ENCODE results near the gene OR2A5. TPM values are rescaled to one million over a fixed set of nuclear protein-coding genes. Genes with fewer than 3 reads are reported as not detected.

OR2A5 gene
- total RNA-seq, 1 donor, result under 0.01 TPM

- H3K4me1 ChIP-seq (ENCODE audit: insufficient read depth, low read length), result no peaks in the 10 kb centered on the region
These were observed 15.0 kb downstream of the OR2A5 start for GRCh38 chr7:144063710-144064109.

DNA sequence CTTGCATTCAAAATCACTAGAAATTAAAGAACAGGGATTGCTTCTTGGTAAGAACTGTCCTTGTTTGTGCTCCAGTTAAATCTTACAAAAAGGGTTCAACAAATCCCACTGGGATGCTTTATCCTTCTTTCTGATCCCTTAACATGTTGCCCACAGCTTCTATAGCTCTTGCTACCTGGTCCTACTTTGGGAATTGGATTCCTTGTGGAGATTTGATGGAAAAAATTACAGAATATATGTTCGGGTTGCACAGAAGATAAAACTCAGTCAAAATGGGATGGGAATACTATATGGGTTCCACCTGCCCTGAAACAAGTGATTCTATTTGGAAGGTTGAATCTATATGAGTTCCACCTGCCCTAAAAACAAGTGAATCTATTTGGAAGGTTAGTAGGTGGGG, 20.8 kb downstream of the OR2A5 start, which contains the start of gene OR2A25:
Gene OR2A25 (plus strand): TSS at position 301 of the 400 bp plus-strand sequence. CDS start 4,409 bp downstream, outside the sequence.
- Histone ChIP-seq H3K9me3 (ENCODE audit: low read depth, low read length) (no peaks in the 10 kb centered on the region), H3K27me3 (ENCODE audit: insufficient read depth, low read length) (no peaks in the 10 kb centered on the region), H3K4me1 (ENCODE audit: insufficient read depth, low read length) (no peaks in the 10 kb centered on the region), H3K4me3 (ENCODE audit: low read length) (no peak within 1 kb of the TSS)

More at GRCh38 chr7:144063710-144064109, 15.0 kb downstream of the OR2A5 start:
- Histone ChIP-seq H3K4me3 (ENCODE audit: low read length) (no peak overlapping the region), H3K27me3 (ENCODE audit: insufficient read depth, low read length) (no peaks in the 10 kb centered on the region), H3K9me3 (ENCODE audit: low read depth, low read length) (no peaks in the 10 kb centered on the region)

DNA sequence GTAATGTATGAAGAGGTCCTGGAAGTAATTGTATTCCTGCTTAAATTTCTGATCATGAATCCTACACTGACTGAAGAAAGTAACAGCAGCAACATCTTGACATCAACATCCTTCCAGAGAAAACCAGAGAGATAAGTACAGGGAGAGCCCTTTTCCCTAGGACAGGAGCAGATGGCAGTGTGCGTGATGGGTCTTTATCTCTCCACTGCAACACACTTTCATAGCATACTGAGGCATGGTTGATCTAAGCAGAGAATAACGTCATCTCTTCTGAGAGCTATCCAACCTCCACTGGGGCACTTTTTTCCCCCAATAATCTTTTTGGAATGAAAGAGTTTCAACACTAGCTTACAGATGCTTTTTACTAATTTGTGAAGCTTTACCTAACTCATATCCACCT, 21.2 kb downstream of the OR2A5 start:
- H3K9me3 ChIP-seq (ENCODE audit: low read depth, low read length), result no peaks in the 10 kb centered on the region
- H3K4me1 ChIP-seq (ENCODE audit: insufficient read depth, low read length), result no peaks in the 10 kb centered on the region
- H3K27me3 ChIP-seq (ENCODE audit: insufficient read depth, low read length), result no peaks in the 10 kb centered on the region
- no peak overlapping the region for H3K4me3 ChIP-seq (ENCODE audit: low read length)

GRCh38 chr7:144074374-144074773, 25.6 kb downstream of the OR2A5 start:
- Histone ChIP-seq H3K4me3 (ENCODE audit: low read length) (no peak overlapping the region), H3K9me3 (ENCODE audit: low read depth, low read length) (no peaks in the 10 kb centered on the region), H3K4me1 (ENCODE audit: insufficient read depth, low read length) (no peaks in the 10 kb centered on the region), H3K27me3 (ENCODE audit: insufficient read depth, low read length) (no peaks in the 10 kb centered on the region)

- Histone ChIP-seq H3K9me3 (ENCODE audit: low read depth, low read length) (no peaks in the 10 kb centered on the region), H3K27me3 (ENCODE audit: insufficient read depth, low read length) (no peaks in the 10 kb centered on the region), H3K4me3 (ENCODE audit: low read length) (no peak within 1 kb of the TSS), H3K4me1 (ENCODE audit: insufficient read depth, low read length) (no peaks in the 10 kb centered on the region)
These were observed 37.2 kb downstream of the OR2A5 start, which contains the start of gene OR2A12 for GRCh38 chr7:144085978-144086377. Gene OR2A12, plus strand, starts transcription at chr7:144086278. Its CDS starts 8,830 bp downstream, at chr7:144095108.

GRCh38 chr7:144086730-144087129, 38.0 kb downstream of the OR2A5 start:
- Histone ChIP-seq H3K4me3 (ENCODE audit: low read length) (no peak overlapping the region), H3K9me3 (ENCODE audit: low read depth, low read length) (no peaks in the 10 kb centered on the region), H3K27me3 (ENCODE audit: insufficient read depth, low read length) (no peaks in the 10 kb centered on the region), H3K4me1 (ENCODE audit: insufficient read depth, low read length) (no peaks in the 10 kb centered on the region)

DNA sequence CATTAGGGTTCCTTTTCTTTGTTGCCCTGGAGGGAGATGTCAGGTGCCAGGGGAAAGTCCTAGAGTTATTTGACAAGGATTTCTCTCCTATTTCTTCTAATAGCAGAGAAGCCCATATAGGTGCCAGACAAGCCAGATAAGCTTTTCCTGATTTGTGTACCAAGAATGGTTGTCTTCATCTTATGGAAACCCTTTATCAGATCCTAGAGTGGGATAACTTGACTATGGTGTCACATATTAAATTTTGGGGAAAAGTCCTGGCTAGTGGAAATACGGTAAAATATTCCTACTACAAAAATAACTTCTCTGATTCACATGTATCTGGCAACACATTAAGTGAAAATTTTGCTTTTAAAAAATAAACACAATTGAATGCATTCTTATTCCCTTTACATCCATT, 38.5 kb downstream of the OR2A5 start:
- Histone ChIP-seq H3K4me1 (ENCODE audit: insufficient read depth, low read length) (no peaks in the 10 kb centered on the region), H3K9me3 (ENCODE audit: low read depth, low read length) (no peaks in the 10 kb centered on the region), H3K27me3 (ENCODE audit: insufficient read depth, low read length) (no peaks in the 10 kb centered on the region), H3K4me3 (ENCODE audit: low read length) (no peak overlapping the region)

DNA sequence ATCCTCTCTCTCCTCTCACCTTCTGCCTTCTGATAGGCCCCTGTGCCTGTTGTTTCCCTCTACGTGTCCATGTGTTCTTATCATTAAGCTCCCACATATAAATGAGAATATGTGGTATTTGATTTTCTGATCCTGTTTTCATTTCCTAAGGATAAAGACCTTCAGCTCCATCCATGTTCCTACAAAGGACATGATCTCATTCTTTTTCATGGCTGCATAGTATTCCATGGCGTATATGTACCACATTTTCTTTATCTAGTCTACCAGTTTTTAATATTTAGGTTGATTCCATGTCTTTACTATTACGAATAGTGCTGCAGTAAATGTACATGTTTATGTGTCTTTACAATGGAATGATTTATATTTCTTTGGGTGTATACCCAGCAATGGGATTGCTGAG, 41.9 kb downstream of the OR2A5 start:
- Histone ChIP-seq H3K27me3 (ENCODE audit: insufficient read depth, low read length) (no peaks in the 10 kb centered on the region), H3K4me1 (ENCODE audit: insufficient read depth, low read length) (no peaks in the 10 kb centered on the region), H3K4me3 (ENCODE audit: low read length) (no peak overlapping the region)

GRCh38 chr7:144098776-144099175, 50.0 kb downstream of the OR2A5 start:
- H3K4me1 ChIP-seq (ENCODE audit: insufficient read depth, low read length), result no peaks in the 10 kb centered on the region
- no peaks in the 10 kb centered on the region for H3K9me3 ChIP-seq (ENCODE audit: low read depth, low read length)
- H3K4me3 ChIP-seq (ENCODE audit: low read length), result no peak overlapping the region
- no peaks in the 10 kb centered on the region for H3K27me3 ChIP-seq (ENCODE audit: insufficient read depth, low read length)

More for the DNA sequence above, 41.9 kb downstream of the OR2A5 start:
- no peaks in the 10 kb centered on the region for H3K9me3 ChIP-seq (ENCODE audit: low read depth, low read length)

DNA sequence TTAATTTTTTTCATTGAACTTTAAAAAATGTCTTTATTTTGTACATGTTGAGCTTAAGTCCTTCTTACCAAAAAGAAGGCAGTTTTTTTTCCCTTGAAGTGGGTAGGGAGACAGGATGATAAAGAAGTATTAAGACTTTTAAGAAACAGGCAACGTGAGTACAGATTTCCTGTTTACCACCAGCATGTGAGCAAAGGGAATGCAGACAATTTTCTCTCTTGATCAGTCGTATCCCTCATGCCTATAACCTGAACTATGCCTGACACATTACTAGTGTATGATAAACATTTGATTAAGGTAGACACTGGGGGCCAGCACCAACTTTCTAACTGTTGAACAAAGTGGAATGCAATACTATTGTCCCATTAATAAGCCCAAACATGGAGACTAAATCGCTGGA, 51.9 kb downstream of the OR2A5 start:
- no peak overlapping the region for H3K4me3 ChIP-seq (ENCODE audit: low read length)
- H3K27me3 ChIP-seq (ENCODE audit: insufficient read depth, low read length), result no peaks in the 10 kb centered on the region
- no peaks in the 10 kb centered on the region for H3K4me1 ChIP-seq (ENCODE audit: insufficient read depth, low read length)
- H3K9me3 ChIP-seq (ENCODE audit: low read depth, low read length), result no peaks in the 10 kb centered on the region

GRCh38 chr7:144102041-144102440, 53.3 kb downstream of the OR2A5 start:
- H3K27me3 ChIP-seq (ENCODE audit: insufficient read depth, low read length), result no peaks in the 10 kb centered on the region
- H3K9me3 ChIP-seq (ENCODE audit: low read depth, low read length), result no peaks in the 10 kb centered on the region
- no peaks in the 10 kb centered on the region for H3K4me1 ChIP-seq (ENCODE audit: insufficient read depth, low read length)
- no peak overlapping the region for H3K4me3 ChIP-seq (ENCODE audit: low read length)

DNA sequence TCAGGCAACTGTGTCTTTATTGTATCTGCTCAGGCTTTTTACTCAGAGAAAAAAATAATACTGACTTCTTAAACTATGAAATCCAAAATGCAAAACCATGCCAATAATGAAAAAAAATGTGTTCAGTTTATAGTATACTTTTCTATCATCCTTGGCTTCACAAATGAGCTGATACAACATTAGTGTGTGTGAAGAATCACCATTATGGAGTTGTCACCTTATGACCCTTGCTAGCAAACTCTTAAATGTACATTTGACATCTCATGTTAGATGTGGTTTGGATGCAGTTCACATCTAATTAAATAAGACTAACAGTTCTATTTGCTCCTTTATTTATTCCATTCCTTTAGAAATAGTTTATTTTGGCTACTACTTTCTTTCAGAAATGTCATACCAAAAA, 56.5 kb downstream of the OR2A5 start:
- no peaks in the 10 kb centered on the region for H3K27me3 ChIP-seq (ENCODE audit: insufficient read depth, low read length)
- H3K4me1 ChIP-seq (ENCODE audit: insufficient read depth, low read length), result no peaks in the 10 kb centered on the region
- H3K9me3 ChIP-seq (ENCODE audit: low read depth, low read length), result no peaks in the 10 kb centered on the region
- H3K4me3 ChIP-seq (ENCODE audit: low read length), result no peak overlapping the region

Other genes starting within 250 kb of the OR2A5 start
- 6.0 TPM for gene TCAF1, start 146.8 kb upstream of the OR2A5 start, total RNA-seq
- gene OR2F2, start 113.7 kb upstream of the OR2A5 start, total RNA-seq, result not detected
- under 0.01 TPM for gene OR2F1, start 94.1 kb upstream of the OR2A5 start, total RNA-seq
- under 0.01 TPM for gene OR6B1, start 48.6 kb upstream of the OR2A5 start, total RNA-seq
- not detected for gene OR2A25, start 20.9 kb downstream of the OR2A5 start, total RNA-seq
- gene OR2A12, start 37.3 kb downstream of the OR2A5 start, total RNA-seq, result not detected
- not detected for gene OR2A2, start 60.6 kb downstream of the OR2A5 start, total RNA-seq
- not detected for gene OR2A14, start 74.2 kb downstream of the OR2A5 start, total RNA-seq
- gene CTAGE4, start 134.5 kb downstream of the OR2A5 start, total RNA-seq, result 2.0 TPM
- gene ARHGEF35, start 146.9 kb downstream of the OR2A5 start, total RNA-seq, result 1.2 TPM
- 0.10 TPM for gene OR2A42, start 190.7 kb downstream of the OR2A5 start, total RNA-seq
- 3.6 TPM for gene OR2A7, start 215.8 kb downstream of the OR2A5 start, total RNA-seq
- 0.73 TPM for gene CTAGE8, start 220.3 kb downstream of the OR2A5 start, total RNA-seq

All from mononuclear cell (primary cell).